Esophagus squamous epithelium (tissue), 4 donors: ENCODE measurements around the gene DHDDS.

ENCODE experiments used
- CTCF ChIP-seq, 6 experiments: fragments of 450-650 bp in 4 of 6; fragments of 200-600 bp in 2 of 6; sonication (generic) in 2 of 6; IDR thresholded peaks; one replicate each; pipeline ENCODE4 v1.5.1; 2016 to 2019; ENCODE audit warnings: antibody characterized with exemption in 6 of 6, mild to moderate bottlenecking in 4 of 6, moderate library complexity in 4 of 6
- POLR2A ChIP-seq, 4 donors: fragments of 450-650 bp; IDR thresholded peaks; one replicate each; pipeline ENCODE4 v1.6.1; 2017; ENCODE audit warnings: antibody characterized with exemption in 4 of 4, mild to moderate bottlenecking in 4 of 4, moderate library complexity in 3 of 4

- TF ChIP-seq CTCF (IDR thresholded peaks at IDR 0.05) = no peak
- no peak for TF ChIP-seq POLR2A (IDR thresholded peaks at IDR 0.05)
Measured at GRCh38 chr1:26516987-26517765, 85.1 kb downstream of the DHDDS start.
